ENCODE results near the gene EVX1.

EVX1 gene

GRCh38 chr7:27242555-27243339 is at the start of gene EVX1:
Gene EVX1 (plus strand): TSS chr7:27242802. CDS start chr7:27243031, 229 bp downstream.
- DNase-seq: no peak

GRCh38 chr7:27193335-27194001 is 49.1 kb upstream of the EVX1 start:
- no peak for DNase-seq

- DNase-seq: no peak
These were observed 48.6 kb upstream of the EVX1 start for GRCh38 chr7:27194002-27194352.

GRCh38 chr7:27194686-27195379 is 47.8 kb upstream of the EVX1 start:
- DNase-seq: no peak

- no peak for DNase-seq
These were observed 46.3 kb upstream of the EVX1 start for GRCh38 chr7:27196287-27196767.

GRCh38 chr7:27197137-27198042 is 45.2 kb upstream of the EVX1 start:
- DNase-seq: no peak

- DNase-seq: no peak
These were observed 44.3 kb upstream of the EVX1 start for GRCh38 chr7:27198138-27198841.

GRCh38 chr7:27198871-27199801 is 43.5 kb upstream of the EVX1 start:
- DNase-seq: no peak

GRCh38 chr7:27199849-27200760 is 42.5 kb upstream of the EVX1 start, which contains the start of gene HOXA13:
Gene HOXA13 (minus strand): TSS chr7:27200091. CDS start chr7:27200077, 14 bp downstream.
- no peak for DNase-seq

GRCh38 chr7:27200761-27201579 is 41.6 kb upstream of the EVX1 start:
- DNase-seq: no peak

- DNase-seq: no peak
These were observed 41.0 kb upstream of the EVX1 start for GRCh38 chr7:27201580-27202017.

GRCh38 chr7:27202018-27202861 is 40.4 kb upstream of the EVX1 start:
- no peak for DNase-seq

- no peak for DNase-seq
These were observed 39.8 kb upstream of the EVX1 start for GRCh38 chr7:27202862-27203134.

GRCh38 chr7:27203365-27203953 is 39.1 kb upstream of the EVX1 start:
- no peak for DNase-seq

- no peak for DNase-seq
These were observed 38.5 kb upstream of the EVX1 start for GRCh38 chr7:27203964-27204594.

- DNase-seq: no peak
These were observed 37.7 kb upstream of the EVX1 start for GRCh38 chr7:27204851-27205322.

Data from cortex of kidney (tissue), 1 donor.